NCI-H82 treated with DMSO at 0.1 percent for 48 hours (cell line): Measurements from ENCODE around the gene OSR1.
"Not testable (repeated sequence)": the region's sequence is repeated elsewhere in the genome, so short reads cannot be mapped to it uniquely, and the experiment has no call there.

Experiments used
- DNase-seq: peaks from one replicate; lab custom pipeline; 2025; ENCODE audit not compliant: unreplicated experiment; lab: John Stamatoyannopoulos, UW

OSR1 gene

GRCh38 chr2:19358242-19359020 lies at the start of gene OSR1:
OSR1 (minus strand) TSS chr2:19358623; CDS start chr2:19353805, 4,818 bp downstream.
- DNase-seq: peak; percentile 60

DNA sequence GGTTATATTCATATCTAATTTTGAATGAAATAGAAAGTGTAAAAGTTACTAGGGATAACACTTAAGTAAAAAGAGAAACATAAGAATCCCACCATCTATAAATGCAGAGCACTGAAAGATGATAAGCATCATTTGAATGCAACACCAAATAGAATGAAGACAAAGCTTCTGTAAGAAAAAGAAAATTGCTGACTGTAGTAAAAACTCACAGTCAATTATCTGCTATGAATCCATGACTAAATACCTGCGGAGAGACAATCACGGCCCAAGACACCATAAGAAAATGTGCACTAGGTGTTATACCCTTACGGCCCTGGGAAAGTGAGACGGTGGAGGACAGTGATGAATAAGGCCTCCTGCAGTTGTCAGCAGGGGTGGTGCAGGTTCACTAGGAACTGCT lies 45.4 kb upstream of the OSR1 start:
- DNase-seq: no peak

GRCh38 chr2:19392191-19392590 lies 33.8 kb upstream of the OSR1 start:
- no peak for DNase-seq

- not testable (repeated sequence) for DNase-seq
These were observed 31.0 kb upstream of the OSR1 start for GRCh38 chr2:19389469-19389868.

GRCh38 chr2:19380532-19380931 lies 22.1 kb upstream of the OSR1 start:
- DNase-seq: no peak

DNA sequence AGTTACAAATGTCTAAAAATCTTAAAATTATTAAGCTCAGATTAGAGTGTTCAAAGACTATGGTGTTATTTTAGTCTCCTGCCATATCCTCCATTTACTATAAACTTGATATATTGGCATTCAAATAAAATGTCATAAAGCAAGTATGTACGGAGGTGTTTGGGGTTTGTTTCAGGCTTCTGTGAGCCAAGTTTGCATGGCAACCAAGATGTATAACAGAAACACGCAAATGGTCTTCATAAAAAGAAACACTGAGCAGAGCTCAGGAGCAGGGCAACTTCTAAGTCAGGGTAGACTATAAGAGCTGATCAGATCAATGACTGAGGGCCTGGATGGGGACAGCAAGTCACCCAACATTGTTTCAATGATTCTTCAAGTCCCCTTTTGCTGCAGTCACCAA lies 20.5 kb upstream of the OSR1 start:
- DNase-seq: no peak

DNA sequence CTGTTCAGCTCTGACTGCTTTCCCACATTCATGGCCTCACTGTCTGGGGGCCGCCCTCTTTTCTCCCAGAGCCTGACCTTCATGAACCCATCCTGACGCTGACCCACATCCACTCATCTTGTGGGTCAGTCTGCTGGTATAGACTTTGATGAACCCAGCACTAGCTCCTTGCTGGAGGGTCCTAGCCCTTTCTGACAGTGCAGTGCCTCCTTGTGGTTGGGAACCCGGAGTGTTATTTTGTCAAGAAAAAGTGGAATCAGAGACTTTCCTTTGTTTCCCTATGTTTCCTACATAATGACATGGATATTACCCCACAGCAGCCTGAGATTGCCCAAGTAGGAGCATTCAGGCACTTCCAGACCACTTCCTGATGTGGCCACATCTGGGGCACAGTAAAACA lies 19.3 kb upstream of the OSR1 start:
- DNase-seq: no peak

- no peak for DNase-seq
These were observed 14.9 kb upstream of the OSR1 start for GRCh38 chr2:19373352-19373751.

DNA sequence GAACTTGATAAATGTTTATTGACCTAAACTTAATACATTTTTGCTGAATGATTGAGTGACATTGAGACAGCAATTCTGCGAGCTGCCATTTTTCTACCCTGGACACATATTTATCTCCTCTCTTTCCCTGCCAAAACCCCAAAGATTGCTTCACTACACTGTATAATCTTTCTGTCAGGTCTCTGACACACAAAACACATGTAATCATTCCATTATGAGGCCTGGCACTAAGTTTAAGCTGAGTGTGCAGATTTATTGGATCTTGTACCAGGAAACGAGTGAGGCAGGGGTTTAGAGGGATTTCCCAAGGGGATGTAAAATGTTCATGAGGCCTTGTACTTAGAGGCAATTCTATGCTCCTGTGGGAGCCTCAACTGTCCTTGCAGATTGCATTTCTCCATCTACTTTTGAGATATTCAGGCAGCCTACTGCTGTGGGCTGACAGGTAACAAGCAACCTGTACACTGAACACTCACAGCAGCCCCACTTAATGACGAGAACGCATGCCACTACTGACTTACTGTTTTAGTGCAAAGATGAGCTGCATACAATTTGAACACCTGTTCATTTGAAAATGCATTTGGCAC lies 13.7 kb upstream of the OSR1 start:
- DNase-seq: no peak

GRCh38 chr2:19369341-19369955 lies 11.0 kb upstream of the OSR1 start:
- no peak for DNase-seq

DNA sequence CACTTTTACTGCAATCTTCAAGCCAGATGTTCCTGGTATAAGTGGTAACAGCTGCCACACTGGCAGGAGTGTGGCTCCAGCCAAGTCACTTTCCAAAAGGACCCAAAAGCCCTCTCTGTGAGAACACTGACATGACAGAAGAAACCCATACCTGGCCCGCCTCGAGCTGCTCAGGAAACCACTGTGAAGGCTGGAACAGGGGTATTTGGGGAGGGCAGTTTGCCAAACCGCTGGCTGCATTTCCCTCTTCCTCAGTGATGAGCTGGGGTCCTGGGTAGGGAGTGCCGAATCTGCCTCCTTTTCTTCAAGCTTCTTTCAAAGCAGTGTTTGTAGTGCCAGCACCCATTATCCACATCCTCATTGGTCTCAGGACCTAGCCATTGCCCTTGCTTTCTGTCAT lies 10.3 kb upstream of the OSR1 start:
- DNase-seq: no peak

GRCh38 chr2:19367326-19367725 lies 8.9 kb upstream of the OSR1 start:
- no peak for DNase-seq

DNA sequence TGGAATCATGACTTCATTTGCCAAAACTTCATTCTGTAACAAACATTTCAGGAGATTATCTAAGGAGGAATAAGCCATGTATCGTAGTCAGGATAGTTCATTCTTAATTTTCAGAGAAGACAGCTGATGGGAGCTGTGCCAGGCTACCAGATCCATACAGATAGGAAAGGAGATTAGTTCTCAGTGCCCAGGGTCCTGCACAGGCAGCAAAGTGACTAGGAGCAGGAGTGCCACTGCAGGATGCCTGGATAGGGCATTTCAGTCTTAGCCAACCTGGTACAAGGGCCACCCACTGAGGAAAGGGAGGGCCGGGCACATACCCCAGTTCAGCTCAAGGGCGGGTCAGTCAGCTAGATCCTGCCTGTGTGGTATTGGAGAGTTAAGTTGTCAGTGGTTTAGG lies 6.7 kb upstream of the OSR1 start:
- DNase-seq: no peak

DNA sequence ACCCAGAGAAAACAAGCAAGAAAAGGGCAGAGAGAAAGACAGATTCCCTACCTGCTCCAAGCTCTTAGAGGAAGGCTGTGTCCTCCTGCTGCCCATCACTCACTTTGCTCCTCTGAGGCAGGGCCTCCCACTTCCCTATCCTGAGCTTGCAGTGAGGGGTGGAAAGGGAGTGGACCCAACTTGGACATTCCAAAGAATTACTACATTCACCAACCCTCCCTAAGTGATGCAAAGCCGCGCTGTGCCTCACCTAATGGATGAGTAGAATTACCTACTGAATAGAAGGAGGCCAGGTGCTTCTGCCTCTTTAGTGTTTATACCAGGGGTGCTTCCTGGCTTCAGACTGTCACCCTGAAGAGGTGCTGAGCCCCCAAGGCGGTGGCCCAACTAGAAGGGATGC lies 5.6 kb upstream of the OSR1 start:
- no peak for DNase-seq

GRCh38 chr2:19363474-19363778 lies 5.0 kb upstream of the OSR1 start:
- DNase-seq: no peak

- DNase-seq: peak; percentile 40
These were observed 4.5 kb upstream of the OSR1 start for GRCh38 chr2:19362755-19363473.

GRCh38 chr2:19362094-19362754 lies 3.8 kb upstream of the OSR1 start:
- no peak for DNase-seq

GRCh38 chr2:19361325-19361990 lies 3.0 kb upstream of the OSR1 start:
- DNase-seq: no peak

DNA sequence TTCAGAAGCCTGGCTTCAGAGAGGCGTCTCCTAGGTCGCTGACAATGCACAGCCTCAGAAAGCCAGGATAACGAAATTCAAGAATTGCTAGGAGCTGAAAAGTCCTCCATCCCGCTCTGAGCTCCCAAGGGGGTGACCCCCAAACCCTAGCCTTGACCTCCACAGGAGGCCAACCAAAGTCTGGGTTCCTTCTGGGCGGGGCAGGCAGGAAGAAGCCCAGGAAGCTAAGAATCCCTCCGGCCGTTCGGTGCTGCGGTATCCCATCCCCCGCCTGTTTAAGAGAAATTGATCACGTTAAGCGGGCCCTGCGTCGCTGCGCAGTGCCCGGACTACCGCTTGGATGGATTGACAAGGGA lies 2.5 kb upstream of the OSR1 start:
- no peak for DNase-seq

DNA sequence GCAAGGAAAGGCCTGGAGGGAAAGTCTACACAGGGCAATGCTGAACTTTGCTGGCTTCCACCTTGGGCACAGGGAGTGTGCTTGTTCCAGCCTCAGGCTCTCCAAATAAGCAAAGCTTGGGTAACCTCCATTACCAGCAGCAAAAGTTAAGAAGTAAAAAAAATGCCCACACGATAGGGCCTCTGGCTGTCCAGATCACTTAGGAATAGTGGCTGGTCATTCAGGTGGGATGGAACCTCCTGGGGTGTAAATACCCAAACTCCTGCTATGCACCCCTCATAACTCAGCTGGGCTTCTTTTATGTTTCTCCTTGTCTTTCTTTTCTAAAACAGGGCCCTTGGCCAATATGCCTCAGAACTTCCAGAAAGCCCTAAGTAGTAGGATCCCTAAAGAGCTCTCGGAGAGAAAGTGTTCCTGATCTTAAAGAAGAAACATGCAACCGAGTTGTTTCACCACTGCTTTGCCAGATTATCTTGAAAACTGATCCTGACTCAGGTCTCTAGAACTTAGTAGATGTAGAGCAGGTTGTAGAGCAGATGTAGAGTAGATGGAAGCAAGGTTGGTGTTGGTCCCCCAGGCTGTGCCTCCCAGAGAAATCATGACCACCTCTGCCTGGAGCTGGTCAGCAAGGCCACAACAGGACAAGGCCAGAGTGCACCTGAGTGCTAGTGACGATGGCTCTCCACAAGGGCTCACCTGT lies 2.0 kb upstream of the OSR1 start:
- no peak for DNase-seq
